Measurements from ENCODE around the gene TMEM86B.

The TMEM86B gene

GRCh38 chr19:55216461-55217198 is 11.9 kb downstream of the TMEM86B start:
- peak; percentile 39 to 47 for DNase-seq

GRCh38 chr19:55213547-55213946 is 15.0 kb downstream of the TMEM86B start:
- DNase-seq: no peak

DNA sequence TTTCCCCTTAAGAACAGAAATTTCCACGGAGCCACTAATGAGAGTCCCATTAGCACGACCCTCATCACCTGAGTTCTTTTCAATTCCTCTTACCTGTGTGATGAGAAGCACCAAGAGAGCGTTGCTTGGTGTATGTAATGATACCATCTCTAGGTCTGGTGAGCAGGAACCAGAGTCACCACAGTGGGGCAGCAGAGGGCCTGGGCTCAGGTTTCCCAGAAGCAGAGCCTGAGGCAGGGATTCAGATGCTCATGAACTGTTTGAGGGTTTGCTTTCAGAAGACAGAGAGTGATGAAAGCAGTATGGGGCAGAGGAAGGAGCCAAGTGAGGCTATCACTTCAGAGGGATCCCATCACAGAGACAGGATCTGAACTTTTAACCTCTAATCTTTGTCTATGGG is 16.1 kb downstream of the TMEM86B start:
- DNase-seq: peak; percentile 34 to 49

- DNase-seq: no peak
These were observed 18.7 kb downstream of the TMEM86B start for GRCh38 chr19:55209693-55210472.

DNA sequence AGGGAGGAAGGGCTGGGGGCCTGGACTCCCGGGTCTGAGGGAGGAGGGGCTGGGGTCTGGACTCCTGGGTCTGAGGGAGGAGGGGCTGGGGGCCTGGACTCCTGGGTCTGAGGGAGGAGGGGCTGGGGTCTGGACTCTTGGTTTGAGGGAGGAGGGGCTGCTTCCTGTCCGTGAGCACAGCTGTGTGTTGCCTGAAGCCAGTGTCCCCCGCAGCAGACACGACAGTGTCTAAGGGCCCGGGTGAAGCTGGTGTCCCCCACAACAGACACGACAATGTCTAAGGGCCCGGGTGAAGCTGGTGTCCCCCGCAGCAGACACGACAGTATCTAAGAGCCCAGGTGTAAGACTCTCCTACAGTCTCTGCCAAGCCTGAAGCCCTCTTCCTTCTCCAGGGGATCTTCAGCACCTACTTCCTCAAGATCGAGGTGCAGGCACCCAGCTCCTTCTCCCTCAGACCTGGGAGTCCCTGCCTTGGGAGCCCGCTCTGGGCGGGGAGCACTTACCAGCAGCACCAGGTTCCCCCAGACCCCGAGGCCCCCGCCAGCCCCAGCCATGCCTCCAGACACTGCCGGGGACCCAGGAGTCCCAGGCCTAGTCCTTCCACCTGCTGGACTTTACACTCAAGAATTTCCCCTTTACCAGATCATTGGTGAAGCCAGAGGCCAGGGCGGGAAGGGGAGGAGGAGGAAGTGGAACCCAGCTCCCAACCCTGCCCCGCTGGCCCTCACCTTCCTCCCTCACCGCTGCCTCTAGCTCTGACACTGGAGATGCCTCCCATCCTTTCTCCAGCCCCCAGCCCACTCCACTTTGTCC is 19.5 kb downstream of the TMEM86B start, which contains the start of gene PTPRH:
PTPRH (minus strand) TSS at position 622 of the 813 bp plus-strand sequence; CDS start at position 554, 68 bp downstream.
- no peak for DNase-seq

DNA sequence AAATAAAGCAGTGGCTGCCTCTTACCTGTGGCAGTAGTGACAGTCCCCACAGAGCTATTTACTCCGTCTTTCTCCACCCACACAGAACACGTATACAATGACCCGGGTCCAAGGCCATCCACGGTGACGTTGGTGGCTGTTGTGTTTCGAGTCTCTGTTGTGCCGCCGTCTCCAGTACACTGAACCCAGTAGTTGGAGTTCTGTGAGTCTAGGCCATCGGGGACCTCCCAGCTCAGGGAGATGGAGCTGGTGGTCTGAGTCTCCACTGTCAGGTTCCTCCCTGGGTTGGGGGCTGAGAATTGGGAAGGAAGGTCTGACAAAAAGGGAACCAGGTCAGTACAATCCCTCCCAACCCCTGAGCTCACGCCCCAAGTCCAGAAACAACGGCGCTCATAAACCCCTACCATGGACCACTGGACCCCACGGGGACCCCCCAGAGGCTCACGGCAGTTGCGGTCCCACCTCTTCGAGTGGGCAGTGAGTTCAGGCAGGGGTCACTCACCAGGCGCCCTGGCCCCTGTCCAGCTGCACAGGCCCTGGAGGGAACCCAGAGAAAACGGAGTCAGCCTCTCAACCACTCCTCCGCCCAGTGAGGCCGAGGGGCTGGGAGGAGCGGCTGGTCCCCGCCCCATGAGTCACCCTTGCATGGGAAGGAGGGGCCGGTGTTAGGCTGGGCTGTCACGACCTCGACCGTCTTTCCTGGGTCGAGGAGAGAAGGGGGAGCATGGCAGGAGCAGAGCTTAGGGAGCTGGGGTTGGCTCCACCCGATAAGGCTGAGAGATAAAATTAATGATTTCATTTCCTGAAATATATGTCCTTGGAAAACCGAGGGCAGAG is 21.7 kb downstream of the TMEM86B start:
- DNase-seq: peak in 1 of 2 donors; percentile 36

DNA sequence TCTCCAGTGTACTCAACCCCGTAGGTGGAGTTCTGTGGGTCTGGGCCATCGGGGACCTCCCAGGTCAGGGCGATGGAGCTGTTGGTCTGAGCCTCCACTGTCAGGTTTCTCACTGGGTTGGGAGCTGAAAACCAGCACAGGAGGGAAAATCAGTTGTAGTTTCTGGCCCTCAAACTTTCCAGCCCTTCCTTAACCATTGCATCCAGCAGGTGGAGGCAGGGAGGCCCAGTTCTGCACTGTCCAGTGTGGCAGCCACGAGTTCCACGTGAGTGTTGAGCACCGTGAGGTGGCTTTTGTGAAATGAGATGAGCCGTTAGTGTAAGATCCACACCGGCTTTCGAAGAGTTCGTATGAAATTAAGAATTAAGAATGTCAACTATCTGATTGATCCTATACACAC is 26.4 kb downstream of the TMEM86B start:
- DNase-seq: peak in 1 of 2 donors; percentile 29

DNA sequence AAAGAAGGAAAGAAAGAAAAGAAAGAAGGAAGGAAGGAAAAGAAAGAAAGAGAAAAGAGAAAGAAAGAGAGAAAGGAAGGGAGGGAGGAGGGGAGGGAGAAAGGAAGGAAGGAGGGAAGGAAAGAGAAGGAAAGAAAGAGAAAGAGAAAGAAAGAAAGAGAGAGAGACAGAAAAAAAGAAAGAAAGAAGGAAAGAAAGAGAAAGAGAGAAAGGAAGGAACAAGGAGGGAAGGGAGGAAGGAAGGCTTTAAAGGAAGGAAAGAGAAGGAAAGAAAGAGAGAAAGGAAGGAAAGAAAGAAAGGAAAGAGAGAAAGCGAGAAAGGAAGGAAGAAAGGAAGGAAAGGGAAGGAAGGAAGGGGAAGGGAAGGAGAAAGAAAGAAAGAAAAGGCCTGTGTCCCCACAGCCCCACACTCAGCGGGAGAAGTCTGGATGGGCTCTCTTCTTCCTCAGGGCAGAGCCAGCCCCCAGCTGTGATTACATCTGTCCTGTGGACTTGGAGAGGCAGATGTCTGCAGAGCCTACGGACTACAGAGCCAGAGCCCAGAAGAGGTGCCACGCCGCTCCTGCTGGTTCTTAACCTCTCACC is 28.9 kb downstream of the TMEM86B start:
- no peak for DNase-seq

DNA sequence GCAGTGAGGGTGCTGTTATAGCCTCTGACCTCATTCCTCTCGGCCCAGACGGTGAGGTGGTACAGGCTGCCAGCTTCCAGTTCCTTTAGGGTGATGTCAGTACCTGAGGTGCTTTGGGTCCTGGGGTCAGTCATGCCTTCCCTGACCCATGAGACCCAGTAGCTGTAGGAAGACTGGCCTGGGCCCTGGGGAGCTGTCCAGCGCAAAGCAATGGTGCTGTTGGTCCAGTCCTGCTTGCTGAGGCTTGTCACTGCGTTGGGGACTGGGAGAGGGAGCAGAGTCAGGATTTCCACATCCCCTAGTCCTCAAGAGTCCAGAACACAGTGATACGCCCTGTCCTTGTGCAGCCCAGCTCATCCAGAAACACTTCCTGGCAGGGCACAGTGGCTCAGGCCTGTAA is 29.9 kb downstream of the TMEM86B start:
- no peak for DNase-seq

DNA sequence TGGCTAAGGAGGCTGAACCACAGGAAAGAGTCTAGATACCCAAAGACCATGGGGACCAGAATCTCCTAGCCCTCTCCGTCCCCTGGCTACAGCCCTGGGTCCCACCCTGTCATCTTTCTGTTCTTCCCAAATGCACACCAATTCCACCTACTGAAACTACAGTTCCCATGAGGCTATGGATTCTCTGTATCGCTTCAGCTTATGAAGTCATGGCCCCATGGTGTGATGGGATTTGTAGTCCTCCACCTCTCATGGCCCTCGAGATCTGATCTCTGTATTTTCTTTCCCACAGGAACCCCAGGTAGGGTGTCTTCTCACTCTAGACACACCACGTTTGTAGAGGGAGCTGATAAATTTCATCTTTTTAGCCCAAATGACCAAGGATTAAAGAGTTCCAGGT is 31.0 kb downstream of the TMEM86B start:
- DNase-seq: no peak

- no peak for DNase-seq
These were observed 31.8 kb downstream of the TMEM86B start for GRCh38 chr19:55196803-55197202.

DNA sequence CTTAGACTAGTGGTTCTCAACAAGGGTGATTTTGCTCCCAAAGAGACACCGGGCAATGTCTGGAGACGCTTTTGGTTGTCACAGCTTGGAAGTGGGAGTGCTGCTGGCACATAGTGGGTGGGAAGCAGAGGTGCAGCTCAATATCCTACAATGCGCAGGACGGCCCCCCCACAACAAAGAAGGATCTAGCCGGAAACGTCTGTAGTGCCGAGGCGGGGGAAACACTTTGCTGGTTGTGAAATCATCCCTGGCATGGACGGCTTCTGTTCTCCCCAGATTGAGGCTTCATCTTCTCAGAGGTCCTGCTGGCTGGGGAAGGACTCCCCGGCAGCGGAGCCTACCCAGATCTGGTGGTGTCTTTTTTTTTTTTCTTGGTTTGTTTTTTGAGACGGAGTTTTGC is 35.1 kb downstream of the TMEM86B start:
- DNase-seq: no peak

- DNase-seq: no peak
These were observed 39.1 kb downstream of the TMEM86B start for GRCh38 chr19:55189403-55189835.

DNA sequence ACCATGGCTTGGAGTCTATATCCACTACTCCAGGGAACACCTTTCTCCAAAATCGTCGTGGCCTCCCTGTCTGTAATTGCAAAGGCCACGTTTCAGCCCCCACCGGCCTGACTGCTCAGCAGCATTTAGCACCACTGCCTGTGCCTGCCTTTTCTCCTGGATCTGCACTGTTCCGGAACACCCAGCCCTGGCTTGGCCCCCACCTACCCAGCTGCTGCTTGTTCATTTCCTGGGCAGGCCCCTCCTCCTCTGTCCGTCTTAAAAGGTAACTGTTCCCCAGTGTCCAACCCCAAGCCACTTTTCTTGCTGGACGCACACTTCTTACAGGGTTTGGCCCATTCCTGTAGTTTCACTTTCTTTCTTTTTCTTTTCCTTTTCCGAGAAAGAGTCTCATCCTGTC is 39.9 kb downstream of the TMEM86B start:
- no peak for DNase-seq

DNA sequence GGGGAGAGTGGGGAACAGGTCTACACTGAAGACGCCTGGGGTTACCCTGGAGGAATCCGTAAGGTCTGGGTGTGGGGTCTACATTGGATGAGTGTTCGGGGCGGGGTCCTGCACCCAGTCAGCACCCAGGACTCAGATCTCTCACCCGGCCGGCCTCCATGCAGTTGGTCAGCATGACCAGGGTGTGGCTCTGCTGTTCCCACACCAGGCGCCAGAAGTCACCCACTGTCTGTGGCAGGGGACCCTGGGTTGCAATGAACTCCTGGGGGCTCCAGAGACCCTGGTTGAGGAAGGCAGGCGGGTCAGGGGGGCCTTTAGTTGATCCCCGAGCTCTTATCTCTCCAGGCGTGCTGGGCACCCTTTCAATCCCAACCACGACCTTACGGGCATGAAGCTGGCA is 42.5 kb downstream of the TMEM86B start:
- no peak for DNase-seq

DNA sequence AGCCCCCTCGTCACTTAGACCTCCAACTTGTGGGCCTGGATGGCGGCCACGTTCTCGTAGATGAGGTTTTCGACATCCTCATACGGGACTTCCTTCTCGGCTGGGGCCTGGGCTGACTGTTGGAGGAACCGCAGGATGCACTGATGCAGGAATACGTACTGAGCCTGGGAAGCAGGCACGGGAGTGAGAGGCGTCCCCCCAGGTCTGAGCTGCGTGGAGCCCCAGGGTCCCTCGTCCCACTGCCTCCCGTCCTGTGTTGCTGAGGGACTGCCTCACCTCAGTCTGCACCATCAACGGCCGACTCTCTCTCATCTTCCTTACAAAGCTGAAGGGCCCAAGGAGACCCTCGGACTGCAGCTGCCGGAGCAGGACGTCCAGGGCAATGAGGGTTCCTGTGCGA is 46.8 kb downstream of the TMEM86B start:
- no peak for DNase-seq

DNA sequence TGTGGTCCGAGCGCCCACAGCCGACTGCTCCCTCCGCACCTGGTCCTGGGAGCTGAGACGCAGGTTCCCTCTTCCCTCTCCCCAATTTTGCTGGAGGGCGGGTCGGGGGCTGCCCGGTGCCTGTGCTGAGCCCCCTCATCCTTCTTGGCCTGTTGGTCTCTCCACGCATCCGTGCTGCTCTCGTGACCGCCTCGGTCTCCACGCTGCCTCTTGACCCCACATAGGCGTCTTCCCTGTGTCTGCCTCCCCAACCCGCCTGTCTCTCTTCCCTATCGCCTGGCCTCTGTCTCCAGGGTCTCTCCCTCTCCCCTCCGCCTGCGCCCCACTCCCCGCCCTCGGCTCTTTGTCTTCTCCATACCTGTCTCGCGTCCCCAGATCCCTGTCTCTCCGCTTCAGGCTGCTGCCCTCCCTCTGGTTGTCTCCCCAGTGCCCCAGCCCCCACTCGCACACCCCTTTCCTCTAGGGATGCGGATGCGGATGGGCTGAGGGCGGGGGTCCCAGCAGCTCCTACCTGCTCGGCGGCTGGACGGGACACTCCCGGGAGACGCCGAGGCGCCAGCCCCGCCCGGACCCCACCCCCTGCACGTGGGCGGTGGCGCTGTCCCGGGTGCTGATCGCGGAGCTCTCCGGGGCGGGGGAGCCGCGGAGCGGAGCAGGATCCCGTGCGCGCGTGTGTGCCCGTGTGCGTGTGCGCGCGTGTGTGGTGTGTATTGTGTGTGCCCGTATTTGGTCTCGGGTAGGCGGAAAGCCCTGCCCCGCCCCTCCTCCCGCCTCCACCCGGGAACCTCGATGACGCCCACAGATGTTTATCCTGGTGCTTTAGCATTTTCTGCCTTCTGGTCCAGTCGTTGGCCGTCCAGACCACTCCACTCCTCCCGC is 48.7 kb downstream of the TMEM86B start, which contains the start of gene SYT5:
SYT5 (minus strand) TSS at position 684 of the 879 bp plus-strand sequence. CDS start 1,248 bp downstream, outside the sequence.
- DNase-seq: peak; percentile 35 to 70

- peak; percentile 93 to 94 for DNase-seq
These were observed 49.6 kb downstream of the TMEM86B start for GRCh38 chr19:55178781-55179599.

Data from CD4-positive, alpha-beta T cell treated with Interferon alpha-2 for 1 hour (primary cell).